ENCODE data around the gene IRF2. TPM values are rescaled to one million over a fixed set of nuclear protein-coding genes. Genes with fewer than 3 reads are reported as not detected.

Gene IRF2
- total and polyA plus RNA-seq, 2 of the 8 experiments (the other 6 are each of a cell fraction or from before 2014, with no cell fraction given), result 13.8 to 17.0 TPM

DNA sequence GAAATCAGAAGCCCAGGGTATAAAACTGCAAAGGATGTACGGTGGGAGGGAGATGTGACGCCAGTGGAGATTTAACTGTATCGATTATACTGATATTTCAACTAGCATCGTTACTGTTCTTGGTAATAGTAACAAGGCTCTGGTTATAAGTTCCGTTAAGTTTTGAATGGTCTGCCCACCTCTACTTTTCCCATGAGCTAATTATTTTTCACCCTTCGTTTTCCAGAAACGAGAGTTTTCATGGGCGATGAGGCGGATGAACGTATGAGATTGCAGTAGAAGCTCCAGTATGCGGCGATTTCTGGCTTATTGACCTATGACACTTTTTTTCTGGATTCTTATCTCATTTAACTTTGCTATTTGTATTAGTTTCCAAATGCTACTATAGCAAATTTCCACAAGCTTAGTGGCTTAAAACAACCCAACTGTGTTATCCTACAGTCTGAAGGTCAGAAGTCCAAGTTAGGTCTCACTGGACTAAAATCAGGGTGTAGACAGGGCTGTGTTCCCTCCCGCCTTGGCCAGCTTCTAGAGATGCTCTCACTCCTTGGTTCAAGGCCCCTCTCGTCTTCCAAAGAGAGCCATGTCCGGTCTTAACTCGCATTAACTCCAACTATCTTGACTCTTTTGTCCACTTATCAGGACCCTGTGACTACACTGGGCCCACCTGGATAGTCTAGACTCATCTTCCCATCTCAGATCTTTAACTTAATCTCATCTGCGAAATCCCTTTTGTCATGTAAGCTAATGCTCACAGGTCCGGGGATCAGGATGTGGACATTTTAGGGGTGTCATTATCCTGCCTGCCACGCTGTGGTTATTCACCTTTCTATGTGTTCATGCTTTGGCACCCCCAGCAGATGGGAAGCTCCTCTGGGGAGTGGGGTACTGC is 122.5 kb downstream of the IRF2 start (continued):
- TF ChIP-seq, protein P1, sequence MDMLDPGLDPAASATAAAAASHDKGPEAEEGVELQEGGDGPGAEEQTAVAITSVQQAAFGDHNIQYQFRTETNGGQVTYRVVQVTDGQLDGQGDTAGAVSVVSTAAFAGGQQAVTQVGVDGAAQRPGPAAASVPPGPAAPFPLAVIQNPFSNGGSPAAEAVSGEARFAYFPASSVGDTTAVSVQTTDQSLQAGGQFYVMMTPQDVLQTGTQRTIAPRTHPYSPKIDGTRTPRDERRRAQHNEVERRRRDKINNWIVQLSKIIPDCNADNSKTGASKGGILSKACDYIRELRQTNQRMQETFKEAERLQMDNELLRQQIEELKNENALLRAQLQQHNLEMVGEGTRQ (IDR thresholded peaks at IDR 0.05; ENCODE audit: low read length), result no peak
- TF ChIP-seq SIRT6 (IDR thresholded peaks at IDR 0.05; ENCODE audit: low read length) (no peak), JUN (IDR thresholded peaks at IDR 0.05; ENCODE audit: low read depth, low read length) (no peak), SP1 (IDR thresholded peaks at IDR 0.05; ENCODE audit: low read depth, low read length) (no peak), EP300 (IDR thresholded peaks at IDR 0.05; ENCODE audit: borderline replicate concordance in 1 of 2, low read depth in 2 of 2, low read length in 2 of 2) (no peak), RAD21 (IDR thresholded peaks at IDR 0.05 in 1 of 2, conservative IDR thresholded peaks at IDR 0.05 in 1 of 2; ENCODE audit: low read depth in 2 of 2, low read length in 2 of 2) (no peak)
